Measurements from ENCODE around the gene DIPK1C.

DNA sequence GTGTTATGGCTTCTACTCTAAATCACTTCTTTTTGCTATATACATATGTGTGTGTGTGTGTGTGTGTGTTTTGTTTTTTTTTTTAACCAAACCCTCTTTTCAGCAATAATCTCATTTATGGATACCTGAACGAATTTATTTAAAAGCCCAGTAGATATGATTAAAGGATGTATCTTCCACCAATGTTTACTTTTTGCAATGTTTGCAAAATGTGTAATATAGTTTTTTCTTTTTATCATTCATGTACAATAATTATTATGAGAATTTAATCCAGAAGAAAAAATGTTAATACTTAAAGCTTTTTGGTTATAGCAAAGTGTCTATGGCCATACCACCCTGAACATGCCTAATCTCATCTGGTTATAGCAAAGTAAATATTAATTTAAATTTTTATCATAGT is 37.4 kb upstream of the DIPK1C start:
- no peak for TF ChIP-seq CREB1 (CRISPR knock-in tag; IDR thresholded peaks at IDR 0.05; ENCODE audit: low read depth)
- TF ChIP-seq, protein P1, sequence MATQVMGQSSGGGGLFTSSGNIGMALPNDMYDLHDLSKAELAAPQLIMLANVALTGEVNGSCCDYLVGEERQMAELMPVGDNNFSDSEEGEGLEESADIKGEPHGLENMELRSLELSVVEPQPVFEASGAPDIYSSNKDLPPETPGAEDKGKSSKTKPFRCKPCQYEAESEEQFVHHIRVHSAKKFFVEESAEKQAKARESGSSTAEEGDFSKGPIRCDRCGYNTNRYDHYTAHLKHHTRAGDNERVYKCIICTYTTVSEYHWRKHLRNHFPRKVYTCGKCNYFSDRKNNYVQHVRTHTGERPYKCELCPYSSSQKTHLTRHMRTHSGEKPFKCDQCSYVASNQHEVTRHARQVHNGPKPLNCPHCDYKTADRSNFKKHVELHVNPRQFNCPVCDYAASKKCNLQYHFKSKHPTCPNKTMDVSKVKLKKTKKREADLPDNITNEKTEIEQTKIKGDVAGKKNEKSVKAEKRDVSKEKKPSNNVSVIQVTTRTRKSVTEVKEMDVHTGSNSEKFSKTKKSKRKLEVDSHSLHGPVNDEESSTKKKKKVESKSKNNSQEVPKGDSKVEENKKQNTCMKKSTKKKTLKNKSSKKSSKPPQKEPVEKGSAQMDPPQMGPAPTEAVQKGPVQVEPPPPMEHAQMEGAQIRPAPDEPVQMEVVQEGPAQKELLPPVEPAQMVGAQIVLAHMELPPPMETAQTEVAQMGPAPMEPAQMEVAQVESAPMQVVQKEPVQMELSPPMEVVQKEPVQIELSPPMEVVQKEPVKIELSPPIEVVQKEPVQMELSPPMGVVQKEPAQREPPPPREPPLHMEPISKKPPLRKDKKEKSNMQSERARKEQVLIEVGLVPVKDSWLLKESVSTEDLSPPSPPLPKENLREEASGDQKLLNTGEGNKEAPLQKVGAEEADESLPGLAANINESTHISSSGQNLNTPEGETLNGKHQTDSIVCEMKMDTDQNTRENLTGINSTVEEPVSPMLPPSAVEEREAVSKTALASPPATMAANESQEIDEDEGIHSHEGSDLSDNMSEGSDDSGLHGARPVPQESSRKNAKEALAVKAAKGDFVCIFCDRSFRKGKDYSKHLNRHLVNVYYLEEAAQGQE (IDR thresholded peaks at IDR 0.05; ENCODE audit: unreplicated experiment) = no peak
- no peak for TF ChIP-seq POLR2AphosphoS5 (IDR thresholded peaks at IDR 0.05; ENCODE audit: low read depth)
